ENCODE results near the gene RRN3. TPM values are rescaled to one million over a fixed set of nuclear protein-coding genes. Genes with fewer than 3 reads are reported as not detected.
"Not testable (repeated sequence)": the region's sequence is repeated elsewhere in the genome, so short reads cannot be mapped to it uniquely, and the experiment has no call there.

The RRN3 gene
- total and polyA plus RNA-seq, 8 donors = 21.7 to 54.9 (median 49.4) TPM

DNA sequence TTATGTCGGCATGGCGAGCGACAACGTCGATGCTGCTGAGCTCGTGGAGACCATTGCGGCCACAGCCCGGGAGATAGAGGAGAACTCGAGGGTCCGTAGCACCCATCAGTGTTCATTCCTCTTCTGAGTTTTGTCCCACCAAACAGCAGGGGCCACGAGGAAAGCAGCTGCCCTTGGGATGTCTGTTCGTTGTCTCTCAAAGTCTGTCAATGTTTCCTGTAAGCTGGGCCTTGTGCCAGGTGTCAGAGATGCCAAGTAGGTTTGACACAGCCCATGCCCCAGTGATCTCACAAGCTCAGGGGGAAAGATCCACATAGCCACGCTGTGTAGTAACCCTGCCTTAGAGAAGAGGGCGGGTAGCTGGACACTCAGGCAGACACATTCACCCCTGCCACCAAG lies 60.8 kb downstream of the RRN3 start:
- Histone ChIP-seq H3K27me3 (no peaks in the 10 kb centered on the region), H3K4me3 (no peak overlapping the region), H3K9me3 (no peaks in the 10 kb centered on the region), H3K4me1 (peaks cover 0 to 16% of the 10 kb centered on the region in 2 donors), H3K27ac (no peak overlapping the region), H3K36me3 (peaks cover 0 to 99% of the 10 kb centered on the region in 2 donors)
- ATAC-seq (no peak), DNase-seq (no peak)
- intact Hi-C loops (cut with DNase I) = no loop called here
- TF ChIP-seq, protein P1, sequence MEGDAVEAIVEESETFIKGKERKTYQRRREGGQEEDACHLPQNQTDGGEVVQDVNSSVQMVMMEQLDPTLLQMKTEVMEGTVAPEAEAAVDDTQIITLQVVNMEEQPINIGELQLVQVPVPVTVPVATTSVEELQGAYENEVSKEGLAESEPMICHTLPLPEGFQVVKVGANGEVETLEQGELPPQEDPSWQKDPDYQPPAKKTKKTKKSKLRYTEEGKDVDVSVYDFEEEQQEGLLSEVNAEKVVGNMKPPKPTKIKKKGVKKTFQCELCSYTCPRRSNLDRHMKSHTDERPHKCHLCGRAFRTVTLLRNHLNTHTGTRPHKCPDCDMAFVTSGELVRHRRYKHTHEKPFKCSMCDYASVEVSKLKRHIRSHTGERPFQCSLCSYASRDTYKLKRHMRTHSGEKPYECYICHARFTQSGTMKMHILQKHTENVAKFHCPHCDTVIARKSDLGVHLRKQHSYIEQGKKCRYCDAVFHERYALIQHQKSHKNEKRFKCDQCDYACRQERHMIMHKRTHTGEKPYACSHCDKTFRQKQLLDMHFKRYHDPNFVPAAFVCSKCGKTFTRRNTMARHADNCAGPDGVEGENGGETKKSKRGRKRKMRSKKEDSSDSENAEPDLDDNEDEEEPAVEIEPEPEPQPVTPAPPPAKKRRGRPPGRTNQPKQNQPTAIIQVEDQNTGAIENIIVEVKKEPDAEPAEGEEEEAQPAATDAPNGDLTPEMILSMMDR (IDR thresholded peaks at IDR 0.05) = no peak

DNA sequence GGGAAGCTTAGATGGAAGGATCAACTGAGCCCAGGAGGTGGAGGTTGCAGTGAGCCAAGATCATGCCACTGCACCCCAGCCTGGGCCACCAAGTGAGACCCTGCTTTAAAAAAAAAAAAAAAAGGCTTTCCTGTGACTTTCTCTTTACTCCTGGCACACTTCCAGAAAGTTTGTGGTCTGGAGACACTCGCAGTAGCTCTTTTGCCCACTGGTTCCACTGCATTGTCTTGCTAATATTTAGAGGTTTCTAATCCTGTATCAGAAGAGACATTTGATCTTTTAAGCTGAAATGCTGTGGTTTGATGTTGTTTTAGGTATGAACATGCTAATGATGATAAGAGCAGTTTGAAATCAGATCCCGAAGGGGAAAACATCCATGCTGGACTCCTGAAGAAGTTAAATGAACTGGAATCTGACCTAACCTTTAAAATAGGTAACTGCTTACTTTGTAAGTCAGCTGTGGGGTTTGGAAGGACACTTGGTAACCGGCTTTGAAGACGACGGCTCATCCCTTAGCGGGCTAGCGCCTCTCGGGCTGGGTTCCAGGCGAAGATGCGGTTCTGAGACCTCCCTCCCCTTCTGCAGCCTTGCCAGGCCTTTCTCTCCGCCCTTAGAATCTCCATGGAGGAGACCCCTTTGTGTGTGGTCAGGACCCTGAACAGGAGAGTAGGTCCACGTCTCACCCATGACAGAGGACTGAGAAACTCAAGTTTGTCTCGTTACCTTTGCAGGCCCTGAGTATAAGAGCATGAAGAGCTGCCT lies 61.3 kb downstream of the RRN3 start:
- H3K4me3 ChIP-seq = no peak overlapping the region
- no peak for DNase-seq
- ATAC-seq = no peak
- peaks cover 0 to 99% of the 10 kb centered on the region in 2 donors for H3K36me3 ChIP-seq
- H3K27ac ChIP-seq = no peak overlapping the region
- H3K9me3 ChIP-seq = no peaks in the 10 kb centered on the region
- no peaks in the 10 kb centered on the region for H3K27me3 ChIP-seq
- TF ChIP-seq, protein P1 (IDR thresholded peaks at IDR 0.05) = no peak
- peaks cover 0 to 16% of the 10 kb centered on the region in 2 donors for H3K4me1 ChIP-seq
- intact Hi-C loops (cut with DNase I) = no loop called here

DNA sequence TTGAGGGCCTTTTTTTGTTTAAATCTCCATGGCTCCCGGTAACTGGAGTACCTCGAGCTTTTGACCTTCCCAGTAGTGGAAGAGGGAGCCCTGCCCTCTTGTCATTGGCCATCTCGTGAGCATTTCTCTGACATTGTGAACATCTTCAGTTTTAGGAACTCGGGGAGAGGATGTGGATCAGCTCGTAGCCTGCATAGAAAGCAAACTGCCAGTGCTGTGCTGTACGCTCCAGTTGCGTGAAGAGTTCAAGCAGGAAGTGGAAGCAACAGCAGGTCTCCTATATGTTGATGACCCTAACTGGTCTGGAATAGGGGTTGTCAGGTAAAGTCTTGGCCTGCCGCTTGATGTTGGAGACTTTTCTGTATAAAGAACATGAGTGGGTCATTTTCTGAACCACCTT lies 62.5 kb downstream of the RRN3 start:
- TF ChIP-seq, protein P1 (IDR thresholded peaks at IDR 0.05) = no peak
- no peak overlapping the region for H3K4me3 ChIP-seq
- H3K9me3 ChIP-seq = no peaks in the 10 kb centered on the region
- no peaks in the 10 kb centered on the region for H3K27me3 ChIP-seq
- peak overlapping the region in 1 of 2 donors; percentile 30 for H3K27ac ChIP-seq
- intact Hi-C loops (cut with DNase I) = no loop called here
- peaks cover 0 to 99% of the 10 kb centered on the region in 2 donors for H3K36me3 ChIP-seq
- ATAC-seq (no peak), DNase-seq (no peak)
- H3K4me1 ChIP-seq = peaks cover 0 to 16% of the 10 kb centered on the region in 2 donors

DNA sequence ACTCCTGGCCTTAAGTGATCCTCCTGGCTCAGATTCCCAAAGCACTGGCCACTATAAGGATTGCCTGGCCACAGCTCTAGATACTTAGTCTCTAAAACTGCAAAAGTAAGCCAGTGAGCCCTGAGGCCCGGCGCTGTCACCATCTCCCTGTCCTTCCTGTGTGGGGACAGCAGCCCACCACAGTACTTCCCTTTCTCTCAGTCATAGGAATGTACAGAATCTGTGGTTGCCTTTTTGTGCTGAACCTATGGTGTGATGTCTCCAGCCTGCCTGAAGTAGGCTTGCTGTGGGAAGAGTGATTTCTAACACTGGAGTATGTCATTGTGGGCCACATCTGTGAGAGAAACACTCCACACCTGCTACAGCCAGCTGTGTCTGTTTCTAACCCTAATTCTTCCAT lies 62.9 kb downstream of the RRN3 start:
- peak overlapping the region in 1 of 2 donors; percentile 30 for H3K27ac ChIP-seq
- TF ChIP-seq, protein P1 (IDR thresholded peaks at IDR 0.05) = no peak
- no peaks in the 10 kb centered on the region for H3K9me3 ChIP-seq
- H3K27me3 ChIP-seq = no peaks in the 10 kb centered on the region
- no peak overlapping the region for H3K4me3 ChIP-seq
- intact Hi-C loops (cut with DNase I) = no loop called here
- H3K4me1 ChIP-seq = peaks cover 0 to 16% of the 10 kb centered on the region in 2 donors
- ATAC-seq = no peak
- peaks cover 0 to 97% of the 10 kb centered on the region in 2 donors for H3K36me3 ChIP-seq
- DNase-seq = no peak

DNA sequence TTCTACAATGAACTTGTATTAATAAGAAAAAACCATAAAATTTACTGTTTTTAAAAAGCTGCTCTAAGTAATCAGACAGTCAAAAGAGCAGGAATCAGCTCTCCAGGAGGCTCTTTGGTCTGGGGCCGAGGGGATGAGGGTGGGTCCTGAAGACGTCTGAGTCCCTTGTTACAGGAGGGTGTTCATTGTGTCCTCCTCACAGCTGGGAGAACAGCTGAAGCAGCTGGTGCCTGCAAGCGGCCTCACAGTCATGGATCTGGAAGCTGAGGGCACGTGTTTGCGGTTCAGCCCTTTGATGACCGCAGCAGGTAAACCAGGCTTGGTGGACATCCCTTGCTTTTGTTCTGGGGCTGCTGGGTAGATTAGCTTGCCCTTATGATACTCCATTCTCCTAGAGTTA lies 64.3 kb downstream of the RRN3 start:
- not testable (repeated sequence) for DNase-seq

DNA sequence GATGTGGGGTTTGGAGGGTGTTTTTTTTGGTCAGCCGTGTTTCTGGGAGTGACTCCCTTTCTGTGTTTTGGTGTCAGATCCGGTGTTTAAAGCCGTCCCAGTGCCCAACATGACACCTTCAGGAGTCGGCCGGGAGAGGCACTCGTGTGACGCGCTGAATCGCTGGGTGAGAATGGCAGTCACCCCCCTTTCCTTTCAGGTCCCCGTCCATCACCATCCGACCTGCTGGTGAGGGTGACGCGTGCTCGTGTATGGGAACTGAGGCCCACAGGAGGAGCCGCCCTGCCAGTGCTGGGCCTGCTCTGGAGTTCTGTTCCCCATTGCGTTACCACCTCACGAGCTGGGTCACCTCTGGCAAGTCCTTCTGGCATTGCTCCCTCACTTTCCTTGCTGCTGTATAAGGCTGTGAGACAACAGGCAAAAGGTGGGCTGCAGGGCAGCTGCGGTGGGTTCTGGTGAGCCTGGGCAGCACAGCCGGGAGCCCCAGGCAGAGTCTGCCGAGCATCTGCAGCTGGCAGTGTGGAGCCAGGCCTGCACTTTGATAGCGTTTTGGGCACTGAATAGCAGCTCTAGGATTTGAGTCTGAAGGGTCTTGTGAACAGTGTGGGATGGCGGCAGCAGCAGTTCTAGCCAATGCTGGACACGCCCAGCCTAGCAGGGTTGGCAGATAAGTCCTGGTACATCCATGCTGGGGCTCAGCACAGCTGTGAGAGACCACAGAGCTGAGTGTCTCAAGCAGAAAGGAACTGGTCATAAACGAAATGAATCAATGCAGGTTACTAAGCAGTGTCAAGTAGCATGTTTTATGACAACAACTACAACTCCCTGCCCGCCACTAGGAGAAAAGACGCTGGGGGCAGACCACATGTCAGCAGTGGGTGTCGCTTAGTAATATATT lies 65.0 kb downstream of the RRN3 start:
- peaks cover 0 to 96% of the 10 kb centered on the region in 2 donors for H3K36me3 ChIP-seq
- DNase-seq = not testable (repeated sequence)

More for the DNA sequence above, 64.3 kb downstream of the RRN3 start:
- H3K27me3 ChIP-seq; intact Hi-C loops (cut with DNase I); H3K9me3 ChIP-seq; H3K4me3 ChIP-seq; ATAC-seq; H3K27ac ChIP-seq: not testable (repeated sequence)
- Histone ChIP-seq H3K36me3 (peaks cover 0 to 96% of the 10 kb centered on the region in 2 donors), H3K4me1 (peaks cover 0 to 28% of the 10 kb centered on the region in 2 donors)

DNA sequence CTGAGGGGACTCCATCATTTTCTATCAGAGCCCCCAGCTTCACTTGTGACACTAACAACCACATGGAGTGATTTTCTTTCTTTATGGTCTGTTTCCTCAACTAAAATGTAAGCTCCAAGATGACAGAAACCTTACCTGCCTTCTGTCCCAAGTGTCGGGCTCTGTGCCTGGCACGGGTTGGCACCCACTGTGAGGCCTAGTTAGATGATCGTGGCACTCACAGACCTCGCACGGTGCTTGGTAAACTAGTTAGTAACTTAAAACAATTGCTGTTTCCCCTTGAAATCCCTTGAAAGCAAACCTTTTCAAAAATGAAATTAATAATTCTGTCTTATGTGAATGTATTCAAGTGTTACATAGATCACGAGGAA lies 65.7 kb downstream of the RRN3 start:
- intact Hi-C loops (cut with DNase I); H3K9me3 ChIP-seq; H3K27me3 ChIP-seq; H3K27ac ChIP-seq; DNase-seq; H3K4me3 ChIP-seq; ATAC-seq: not testable (repeated sequence)
- H3K36me3 ChIP-seq = peaks cover 0 to 96% of the 10 kb centered on the region in 2 donors
- H3K4me1 ChIP-seq = peaks cover 0 to 30% of the 10 kb centered on the region in 2 donors

More for the DNA sequence above, 65.0 kb downstream of the RRN3 start:
- H3K27me3 ChIP-seq; H3K4me3 ChIP-seq; H3K9me3 ChIP-seq; H3K27ac ChIP-seq; intact Hi-C loops (cut with DNase I): not testable (repeated sequence)
- H3K4me1 ChIP-seq = peaks cover 0 to 26% of the 10 kb centered on the region in 2 donors
- ATAC-seq = peak; percentile 9

DNA sequence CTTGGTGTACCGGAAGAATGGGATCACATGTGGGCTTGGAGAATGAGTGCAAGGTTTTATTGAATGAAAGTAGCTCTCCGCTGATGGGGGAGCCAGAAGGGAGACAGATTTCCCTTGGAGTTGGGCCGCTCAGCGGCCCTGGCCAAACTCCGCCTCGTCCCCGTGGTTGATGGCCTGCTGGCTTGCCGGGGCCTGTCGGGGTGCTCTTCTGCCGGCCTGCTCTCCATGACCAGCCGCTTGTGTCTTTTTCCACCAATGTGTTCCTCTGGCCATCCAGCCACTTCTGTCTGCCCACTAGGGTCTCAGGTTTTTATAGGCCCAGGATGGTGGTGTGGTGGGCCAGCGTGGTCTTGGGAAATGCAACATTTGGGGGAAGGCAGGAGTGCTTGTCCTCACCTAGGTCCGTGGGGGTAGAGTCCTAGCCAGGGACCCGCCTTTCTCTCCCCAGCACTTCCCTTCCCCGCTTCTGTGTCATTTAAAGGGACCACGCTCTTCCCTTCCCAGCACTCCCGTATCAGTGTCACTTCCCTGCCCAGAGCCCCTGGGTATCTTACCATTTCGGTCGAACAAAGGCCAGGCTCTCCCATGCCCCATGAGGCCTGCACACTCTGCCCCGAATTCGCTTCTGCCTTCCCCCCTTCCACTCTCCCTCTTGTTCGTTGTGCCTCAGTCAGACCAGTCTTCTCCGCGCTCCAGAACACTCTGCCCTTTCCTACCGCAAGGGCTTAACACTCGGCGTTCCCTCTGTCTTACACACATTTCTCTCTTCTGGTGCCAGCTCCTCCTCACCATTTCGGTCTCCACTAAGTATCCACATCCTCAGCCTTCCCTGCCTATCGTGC lies 66.3 kb downstream of the RRN3 start:
- H3K27ac ChIP-seq; DNase-seq; H3K27me3 ChIP-seq; H3K4me3 ChIP-seq; ATAC-seq; H3K9me3 ChIP-seq; intact Hi-C loops (cut with DNase I): not testable (repeated sequence)
- Histone ChIP-seq H3K4me1 (peaks cover 0 to 31% of the 10 kb centered on the region in 2 donors), H3K36me3 (peaks cover 0 to 96% of the 10 kb centered on the region in 2 donors)
